NCI-H82 treated with DMSO at 0.1 percent for 48 hours (cell line): ENCODE results near the gene ITIH5.

Source experiments
- DNase-seq: peaks from one replicate; lab custom pipeline; 2025; ENCODE audit not compliant: unreplicated experiment; lab: John Stamatoyannopoulos, UW

Gene ITIH5

GRCh38 chr10:7634142-7634894, 32.4 kb downstream of the ITIH5 start:
- no peak for DNase-seq

- DNase-seq = no peak
These were observed 40.5 kb downstream of the ITIH5 start for GRCh38 chr10:7626283-7626682.

GRCh38 chr10:7625836-7626235, 40.9 kb downstream of the ITIH5 start:
- no peak for DNase-seq

- no peak for DNase-seq
These were observed 41.8 kb downstream of the ITIH5 start for GRCh38 chr10:7625009-7625408.

- DNase-seq = no peak
These were observed 43.8 kb downstream of the ITIH5 start for GRCh38 chr10:7622969-7623368.

GRCh38 chr10:7618461-7618860, 48.3 kb downstream of the ITIH5 start:
- DNase-seq = no peak

GRCh38 chr10:7611909-7612308, 54.9 kb downstream of the ITIH5 start:
- DNase-seq = no peak

GRCh38 chr10:7610651-7611389, 55.9 kb downstream of the ITIH5 start:
- DNase-seq = no peak

- DNase-seq = no peak
These were observed 56.7 kb downstream of the ITIH5 start for GRCh38 chr10:7610026-7610425.

- no peak for DNase-seq
These were observed 57.2 kb downstream of the ITIH5 start for GRCh38 chr10:7609556-7609955.

GRCh38 chr10:7608001-7608400, 58.8 kb downstream of the ITIH5 start:
- DNase-seq = no peak

GRCh38 chr10:7606951-7607404, 59.8 kb downstream of the ITIH5 start:
- DNase-seq = no peak

GRCh38 chr10:7605565-7606295, 61.0 kb downstream of the ITIH5 start:
- DNase-seq = no peak

- no peak for DNase-seq
These were observed 65.6 kb downstream of the ITIH5 start for GRCh38 chr10:7601023-7601656.

GRCh38 chr10:7598771-7599170, 68.0 kb downstream of the ITIH5 start:
- DNase-seq = no peak

- DNase-seq = no peak
These were observed 70.4 kb downstream of the ITIH5 start for GRCh38 chr10:7596356-7596755.

- no peak for DNase-seq
These were observed 72.9 kb downstream of the ITIH5 start for GRCh38 chr10:7593905-7594304.

- no peak for DNase-seq
These were observed 73.7 kb downstream of the ITIH5 start for GRCh38 chr10:7593063-7593462.

- no peak for DNase-seq
These were observed 74.1 kb downstream of the ITIH5 start for GRCh38 chr10:7592627-7593026.

- DNase-seq = no peak
These were observed 76.5 kb downstream of the ITIH5 start for GRCh38 chr10:7590271-7590670.

- no peak for DNase-seq
These were observed 77.0 kb downstream of the ITIH5 start for GRCh38 chr10:7589748-7590147.
